Right forelimb (tissue), 1 donor: ENCODE measurements around the gene DSP.
A peak's percentile ranks its signal among the peaks of the same experiment; 100 is the strongest.

Source experiments
- DNase-seq: peaks from one replicate; pipeline ENCODE4 v3.0.0-alpha.2; 2018

Gene DSP

GRCh38 chr6:7615611-7616383 is 74.3 kb downstream of the DSP start:
- no peak for DNase-seq

GRCh38 chr6:7617801-7618764 is 76.6 kb downstream of the DSP start:
- no peak for DNase-seq

GRCh38 chr6:7621761-7622160 is 80.3 kb downstream of the DSP start:
- DNase-seq: no peak

GRCh38 chr6:7624796-7625710 is 83.6 kb downstream of the DSP start:
- no peak for DNase-seq

GRCh38 chr6:7628479-7628878 is 87.0 kb downstream of the DSP start:
- DNase-seq: no peak

- DNase-seq: peak; percentile 66
These were observed 87.4 kb downstream of the DSP start for GRCh38 chr6:7628909-7629308.

- DNase-seq: no peak
These were observed 87.8 kb downstream of the DSP start for GRCh38 chr6:7629321-7629720.

GRCh38 chr6:7630792-7631191 is 89.3 kb downstream of the DSP start:
- no peak for DNase-seq

- DNase-seq: no peak
These were observed 90.0 kb downstream of the DSP start for GRCh38 chr6:7631466-7631865.

- no peak for DNase-seq
These were observed 91.2 kb downstream of the DSP start for GRCh38 chr6:7632501-7633290.

- no peak for DNase-seq
These were observed 91.9 kb downstream of the DSP start for GRCh38 chr6:7633361-7633760.

GRCh38 chr6:7636151-7636550 is 94.7 kb downstream of the DSP start:
- no peak for DNase-seq
